ENCODE results near the gene MALT1.

GRCh38 chr18:58770601-58771000 lies 99.3 kb downstream of the MALT1 start:
- TF ChIP-seq CTCF (conservative IDR thresholded peaks at IDR 0.05 in 1 of 2, IDR thresholded peaks at IDR 0.05 in 1 of 2; ENCODE audit: low read depth in 1 of 2, low read length in 2 of 2) (no peak), EZH2 (IDR thresholded peaks at IDR 0.05; ENCODE audit: low read length, missing control alignments) (no peak)
